ENCODE results near the gene HCAR2. TPM values are rescaled to one million over a fixed set of nuclear protein-coding genes. Genes with fewer than 3 reads are reported as not detected.

Gene HCAR2
- total and polyA plus RNA-seq, 2 of the 13 experiments (the other 11 are each of a cell fraction or from before 2014, with no cell fraction given), result 0.09 to 5.6 TPM

GRCh38 chr12:122752464-122753318, 49.5 kb upstream of the HCAR2 start, which contains the start of gene DENR (continued):
- TF ChIP-seq ATF4 (CRISPR knock-in tag; IDR thresholded peaks at IDR 0.05), result peak in 1 of 2 experiments; percentile 72; a peak in 1 of 4 replicates
- TF ChIP-seq GABPB1 (CRISPR knock-in tag; IDR thresholded peaks at IDR 0.05), result peak; percentile 94
- no peak; the same call in 1 of the 2 replicates for TF ChIP-seq NFE2L2 (IDR thresholded peaks at IDR 0.05; ENCODE audit: low read length)
- peak; percentile 84 for TF ChIP-seq JARID2 (CRISPR knock-in tag; IDR thresholded peaks at IDR 0.05; ENCODE audit: insufficient replicate concordance)
- TF ChIP-seq ATF7-NPFF (CRISPR knock-in tag; IDR thresholded peaks at IDR 0.05; ENCODE audit: low read depth), result peak; percentile 84
- peak; percentile 34; the same call in 1 of the 2 replicates for TF ChIP-seq ZNF616 (CRISPR knock-in tag; IDR thresholded peaks at IDR 0.05; ENCODE audit: low read depth)
- TF ChIP-seq DDIT3 (CRISPR knock-in tag; IDR thresholded peaks at IDR 0.05), result no peak
- peak; percentile 97 for TF ChIP-seq KMT2A (CRISPR knock-in tag; IDR thresholded peaks at IDR 0.05)
- no peak for TF ChIP-seq ZNF850 (CRISPR knock-in tag; conservative IDR thresholded peaks at IDR 0.05)
- peak; percentile 86 to 92 for TF ChIP-seq HMGXB4 (CRISPR knock-in tag; IDR thresholded peaks at IDR 0.05; ENCODE audit: borderline replicate concordance in 1 of 2, low read depth in 1 of 2)
- TF ChIP-seq FOSL1 (CRISPR knock-in tag; IDR thresholded peaks at IDR 0.05; ENCODE audit: borderline replicate concordance), result no peak
- no peak for TF ChIP-seq ZNF496 (CRISPR knock-in tag; IDR thresholded peaks at IDR 0.05; ENCODE audit: insufficient replicate concordance)
- peak; percentile 90 for TF ChIP-seq ZBTB25 (CRISPR knock-in tag; IDR thresholded peaks at IDR 0.05)
- no peak for TF ChIP-seq ATRX (CRISPR knock-in tag; IDR thresholded peaks at IDR 0.05; ENCODE audit: borderline replicate concordance)
- peak; percentile 86 for TF ChIP-seq ZNF274 (CRISPR knock-in tag; IDR thresholded peaks at IDR 0.05)
- 0 out of 2 replicates have a peak, but pooled peaks have one; percentile 44 for TF ChIP-seq SNAPC5 (CRISPR knock-in tag; IDR thresholded peaks at IDR 0.05; ENCODE audit: borderline replicate concordance)
- no peak for TF ChIP-seq SOX13 (IDR thresholded peaks at IDR 0.05)
- peak in 1 of 2 experiments; percentile 41; a peak in 2 of 4 replicates for TF ChIP-seq SOX13 (CRISPR knock-in tag; conservative IDR thresholded peaks at IDR 0.05 in 1 of 2, IDR thresholded peaks at IDR 0.05 in 1 of 2)
- peak; percentile 43; the same call in 1 of the 2 replicates for TF ChIP-seq XBP1 (CRISPR knock-in tag; IDR thresholded peaks at IDR 0.05)
- TF ChIP-seq ZNF704 (CRISPR knock-in tag; IDR thresholded peaks at IDR 0.05; ENCODE audit: borderline replicate concordance), result peak; percentile 65; the same call in 1 of the 2 replicates
- TF ChIP-seq MEIS1 (CRISPR knock-in tag; IDR thresholded peaks at IDR 0.05; ENCODE audit: borderline replicate concordance), result peak; percentile 59; the same call in 1 of the 2 replicates
- peak; percentile 67; the same call in 1 of the 2 replicates for TF ChIP-seq ZNF264 (CRISPR knock-in tag; IDR thresholded peaks at IDR 0.05)
